Kidney (tissue), 14 donors: ENCODE results near the gene ARHGAP23. TPM values are rescaled to one million over a fixed set of nuclear protein-coding genes. Genes with fewer than 3 reads are reported as not detected.

Experiments used
- DNase-seq, 5 donors: peaks; one replicate each; pipeline ENCODE4 v3.0.0-alpha.2; 2013 to 2020
- FAIRE-seq: peaks from 2 replicates; lab custom pipeline; 2012; peaks lifted over from hg19 to GRCh38; lab: Jason Lieb, UNC
- H3K27ac ChIP-seq, 2 donors: one replicate each; pipeline ENCODE4 v1.7.0; 2013; ENCODE audit warnings: low read depth in 2 of 2, low read length in 2 of 2, inconsistent platforms in 1 of 2
- H3K27me3 ChIP-seq: one replicate; pipeline ENCODE4 v1.7.1; 2013; ENCODE audit warnings: low read length, inconsistent platforms; ENCODE audit not compliant: control insufficient read depth, insufficient read depth
- H3K36me3 ChIP-seq, 3 donors: one replicate each; pipeline versions ENCODE4 v1.7.0 to v1.7.1; 2013; ENCODE audit warnings: low read length in 3 of 3, control low read depth in 1 of 3, inconsistent platforms in 1 of 3; ENCODE audit not compliant: insufficient read depth in 3 of 3, control insufficient read depth in 2 of 3
- H3K4me1 ChIP-seq, 3 donors: one replicate each; pipeline versions ENCODE4 v1.7.0 to v1.7.1; 2013; ENCODE audit warnings: low read length in 3 of 3, inconsistent platforms in 1 of 3, low read depth in 1 of 3; ENCODE audit not compliant: control insufficient read depth in 2 of 3, insufficient read depth in 2 of 3
- H3K4me3 ChIP-seq, 3 donors: one replicate each; pipeline versions ENCODE4 v1.7.0 to v1.8.1; 2013; ENCODE audit warnings: low read length in 3 of 3, control low read depth in 1 of 3, inconsistent platforms in 1 of 3
- H3K9ac ChIP-seq, 3 donors: one replicate each; pipeline versions ENCODE4 v1.7.0 to v1.7.1; 2013; ENCODE audit warnings: low read length in 3 of 3, control low read depth in 1 of 3, inconsistent platforms in 1 of 3
- H3K9me3 ChIP-seq, 3 donors: one replicate each; pipeline versions ENCODE4 v1.7.0 to v1.7.1; 2013; ENCODE audit warnings: low read length in 3 of 3, control low read depth in 1 of 3, inconsistent platforms in 1 of 3; ENCODE audit not compliant: control insufficient read depth in 2 of 3, insufficient read depth in 1 of 3
- intact Hi-C: fragments of 100-400 bp; cut with DNase I; formaldehyde crosslinking; loops from one replicate; pipeline ENCODE4 v1.11.1; 2022
- polyA plus RNA-seq: library from polyadenylated mRNA; stranded (reverse); fragments of 350-450 nt; fragmentation: Illumina TruSeq; extraction: RNeasy Lipid Tissue Mini Kit (QIAGEN cat#74804); gene quantifications from one replicate; pipeline ENCODE4 v1.2.3, GENCODE V29; 2014; ENCODE audit warnings: low read depth, low replicate concordance; ENCODE audit not compliant: insufficient read depth
- total RNA-seq: library from RNA; stranded (reverse); fragmentation: NEBNext Ultra II Directional; extraction: Animal tissue kit (Norgen Biotek cat#: 25700); gene quantifications from one replicate; pipeline ENCODE4 v1.2.1, GENCODE V29; 2021
- TF ChIP-seq, protein P1 (sequence below): IDR thresholded peaks from 3 replicates; pipeline ENCODE4 v1.5.1; 2012; ENCODE audit warnings: mild to moderate bottlenecking, moderate library complexity, borderline replicate concordance; ENCODE audit not compliant: insufficient read depth; ENCODE audit errors: extremely low read depth
- donor health status: control.
- donor health status: control.
- donor health status: control.
- donor health status: control.
- donor health status: control.
- donor health status: DM: yes; HTN: yes; CAD: no.
- donor health status: Normal renal cell carcinoma (clear cell type).

ARHGAP23 gene
- total and polyA plus RNA-seq, 2 donors from 2014 or later: 7.6 to 53.8 TPM

DNA sequence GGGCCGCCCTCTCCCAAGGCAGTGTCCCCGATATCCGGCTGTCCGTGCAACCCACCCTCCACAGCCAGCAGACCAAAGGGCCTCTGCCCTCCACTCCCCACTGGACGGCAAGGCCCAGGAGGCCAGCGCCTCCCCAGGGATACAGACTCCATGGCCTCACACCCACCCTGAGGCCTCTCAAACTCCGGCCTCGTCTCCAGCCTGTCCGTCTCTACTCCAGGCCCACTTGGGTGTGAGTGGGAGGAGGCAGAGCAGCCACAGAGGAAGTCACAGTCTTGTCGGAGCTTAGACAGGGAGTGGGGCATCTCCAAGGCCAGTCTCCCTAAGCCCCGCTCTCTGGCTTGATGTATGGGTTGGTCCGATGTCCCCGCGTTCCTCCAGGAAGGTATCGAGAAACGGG, 104.2 kb downstream of the ARHGAP23 start:
- FAIRE-seq: no peak
- H3K27me3 ChIP-seq: peaks cover 3% of the 10 kb centered on the region
- H3K36me3 ChIP-seq: no peaks in the 10 kb centered on the region

DNA sequence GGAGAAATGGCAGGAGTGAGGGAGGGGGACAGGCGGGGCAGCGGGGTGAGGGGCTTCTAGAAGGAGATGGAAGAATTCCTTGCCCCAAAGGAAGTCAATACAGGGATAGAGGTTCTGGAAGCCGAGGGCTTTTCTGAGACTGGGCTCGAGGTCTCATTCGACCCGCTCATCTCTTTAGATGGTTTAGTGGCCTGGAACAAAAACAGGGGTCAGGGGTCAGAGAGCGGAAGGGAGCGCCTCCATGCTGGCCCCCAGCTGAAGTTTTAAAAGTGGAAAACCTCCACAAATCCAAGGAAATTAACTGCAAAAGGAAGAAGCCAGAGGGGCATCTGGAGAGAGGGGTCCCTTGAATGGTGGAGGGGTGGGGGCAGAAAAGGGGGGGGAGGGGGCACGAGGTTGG, 105.0 kb downstream of the ARHGAP23 start:
- TF ChIP-seq, protein P1, sequence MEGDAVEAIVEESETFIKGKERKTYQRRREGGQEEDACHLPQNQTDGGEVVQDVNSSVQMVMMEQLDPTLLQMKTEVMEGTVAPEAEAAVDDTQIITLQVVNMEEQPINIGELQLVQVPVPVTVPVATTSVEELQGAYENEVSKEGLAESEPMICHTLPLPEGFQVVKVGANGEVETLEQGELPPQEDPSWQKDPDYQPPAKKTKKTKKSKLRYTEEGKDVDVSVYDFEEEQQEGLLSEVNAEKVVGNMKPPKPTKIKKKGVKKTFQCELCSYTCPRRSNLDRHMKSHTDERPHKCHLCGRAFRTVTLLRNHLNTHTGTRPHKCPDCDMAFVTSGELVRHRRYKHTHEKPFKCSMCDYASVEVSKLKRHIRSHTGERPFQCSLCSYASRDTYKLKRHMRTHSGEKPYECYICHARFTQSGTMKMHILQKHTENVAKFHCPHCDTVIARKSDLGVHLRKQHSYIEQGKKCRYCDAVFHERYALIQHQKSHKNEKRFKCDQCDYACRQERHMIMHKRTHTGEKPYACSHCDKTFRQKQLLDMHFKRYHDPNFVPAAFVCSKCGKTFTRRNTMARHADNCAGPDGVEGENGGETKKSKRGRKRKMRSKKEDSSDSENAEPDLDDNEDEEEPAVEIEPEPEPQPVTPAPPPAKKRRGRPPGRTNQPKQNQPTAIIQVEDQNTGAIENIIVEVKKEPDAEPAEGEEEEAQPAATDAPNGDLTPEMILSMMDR: no peak
- Histone ChIP-seq H3K4me3 (no peak overlapping the region), H3K9ac (no peak overlapping the region), H3K27me3 (peaks cover 3% of the 10 kb centered on the region), H3K27ac (no peak overlapping the region), H3K36me3 (no peaks in the 10 kb centered on the region), H3K4me1 (no peaks in the 10 kb centered on the region), H3K9me3 (no peaks in the 10 kb centered on the region)
- intact Hi-C loops: no loop called here
- FAIRE-seq (no peak), DNase-seq (peak in 1 of 5 donors; percentile 40)

More for the DNA sequence above, 104.2 kb downstream of the ARHGAP23 start:
- Histone ChIP-seq H3K9me3 (no peaks in the 10 kb centered on the region), H3K9ac (no peak overlapping the region), H3K27ac (no peak overlapping the region), H3K4me1 (no peaks in the 10 kb centered on the region), H3K4me3 (no peak overlapping the region)
- intact Hi-C loops: no loop called here
- TF ChIP-seq, protein P1: no peak
- peak in 1 of 5 donors; percentile 31 for DNase-seq

DNA sequence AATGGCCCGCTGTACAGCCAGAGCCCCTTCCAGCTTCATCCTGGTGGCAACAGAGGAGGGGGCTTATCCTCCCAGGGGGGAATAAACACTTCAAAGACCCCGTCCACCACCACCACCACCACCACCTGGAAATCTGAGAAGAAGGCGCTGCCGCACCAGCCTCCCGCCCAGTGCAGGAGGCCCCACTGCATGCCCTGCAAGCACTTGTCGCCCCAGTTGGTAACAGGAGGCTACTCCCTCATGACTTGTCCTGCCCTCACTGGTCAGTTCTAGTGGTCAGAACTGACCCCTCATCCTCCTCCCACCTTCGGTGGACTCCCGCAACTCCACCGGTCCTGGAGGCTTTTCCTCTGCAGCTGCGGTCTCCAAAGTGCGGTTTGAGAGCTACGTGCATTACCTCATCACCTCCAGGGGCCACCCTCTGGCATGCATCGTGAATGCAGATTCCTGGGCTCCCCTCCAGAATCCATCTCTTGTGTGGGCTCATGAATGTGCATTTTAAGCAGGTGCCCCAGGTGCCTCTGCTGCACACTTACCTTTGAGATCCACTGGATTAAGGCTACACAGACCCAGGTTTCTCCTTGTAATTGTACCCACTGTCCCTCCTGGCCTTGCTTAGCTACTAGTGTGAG, 105.7 kb downstream of the ARHGAP23 start:
- no peak overlapping the region for H3K27ac ChIP-seq
- DNase-seq (peak in 3 of 5 donors; percentile 20 to 46 (median 27)), FAIRE-seq (no peak)
- H3K4me3 ChIP-seq: no peak overlapping the region
- no peaks in the 10 kb centered on the region for H3K4me1 ChIP-seq
- no peak overlapping the region for H3K9ac ChIP-seq
- TF ChIP-seq, protein P1: no peak
- H3K9me3 ChIP-seq: no peaks in the 10 kb centered on the region
- intact Hi-C loops: no loop called here
- H3K27me3 ChIP-seq: peaks cover 3% of the 10 kb centered on the region
- no peaks in the 10 kb centered on the region for H3K36me3 ChIP-seq
